Heart left ventricle (tissue), 16 donors: ENCODE measurements around the gene PCOLCE2. TPM values are rescaled to one million over a fixed set of nuclear protein-coding genes. Genes with fewer than 3 reads are reported as not detected.

Experiments
- ATAC-seq, 4 donors: fragments of 200-7000 bp; cut with Tn5 transposase; one replicate each; pipeline ENCODE4 v1.9.1; 2020 to 2022; ENCODE audit warnings: moderate library complexity in 4 of 4, mild to moderate bottlenecking in 3 of 4, moderate number of reproducible peaks in 1 of 4
- DNase-seq, 5 donors: peaks; one replicate each; pipeline ENCODE4 v3.0.0-alpha.2; 2020
- H3K27ac ChIP-seq, 12 donors: fragments of 200-600 bp; sonication (generic) in 4 of 12; one replicate each; pipeline versions ENCODE4 v1.5.0 to v1.8.0; 2016 to 2022; ENCODE audit warnings: mild to moderate bottlenecking in 2 of 12
- H3K27me3 ChIP-seq, 9 donors: fragments of 200-600 bp; sonication (generic) in 2 of 9; one replicate each; pipeline versions ENCODE4 v1.5.1 to v1.8.0; 2016 to 2022; ENCODE audit warnings: mild to moderate bottlenecking in 3 of 9
- H3K36me3 ChIP-seq, 9 donors: fragments of 200-600 bp; sonication (generic) in 2 of 9; one replicate each; pipeline versions ENCODE4 v1.5.0 to v1.8.0; 2018 to 2022; ENCODE audit warnings: mild to moderate bottlenecking in 2 of 9
- H3K4me1 ChIP-seq, 12 donors: fragments of 200-600 bp; sonication (generic) in 4 of 12; one replicate each; pipeline versions ENCODE4 v1.5.0 to v1.8.0; 2016 to 2022; ENCODE audit warnings: mild to moderate bottlenecking in 3 of 12
- H3K4me3 ChIP-seq, 12 donors: fragments of 200-600 bp; sonication (generic) in 4 of 12; one replicate each; pipeline versions ENCODE4 v1.5.0 to v1.8.0; 2017 to 2022; ENCODE audit warnings: mild to moderate bottlenecking in 9 of 12, moderate library complexity in 4 of 12
- H3K9me3 ChIP-seq, 12 donors: fragments of 200-600 bp; sonication (generic) in 4 of 12; one replicate each; pipeline versions ENCODE4 v1.5.0 to v1.8.0; 2016 to 2022; ENCODE audit warnings: mild to moderate bottlenecking in 1 of 12
- POLR2A ChIP-seq, 2 donors: fragments of 450-650 bp; IDR thresholded peaks; one replicate each; pipeline ENCODE4 v1.6.1; 2017; ENCODE audit warnings: antibody characterized with exemption in 2 of 2, mild to moderate bottlenecking in 2 of 2, moderate library complexity in 2 of 2
- WGBS, 4 donors: extraction: QIAGEN DNeasy Blood & Tissue Kit in 2 of 4; methylation state at CpG; one replicate each; pipeline versions ENCODE4 v1.1.5 to v1.1.7; 2013 to 2018; 5-methylcytosine and 5-hydroxymethylcytosine counted together
- intact Hi-C, 10 donors: fragments of 100-400 bp; cut with DNase I; formaldehyde crosslinking; loops; one replicate each; pipeline versions ENCODE4 v1.11.1 to v1.14.2; 2022
- polyA plus RNA-seq, 2 donors: library from polyadenylated mRNA; stranded (reverse); fragments of 200-250 nt; gene quantifications; one replicate each; pipeline ENCODE4 v1.2.3, GENCODE V29; 2013
- total RNA-seq, 9 donors: library from RNA; depleted of rRNA in 2 of 9; stranded (reverse); fragments of >200 nt in 2 of 9; fragmentation: NEBNext Ultra II Directional in 3 of 9; extraction: Animal tissue kit (Norgen Biotek cat#: 25700) in 3 of 9; gene quantifications; one replicate each; pipeline versions ENCODE4 v1.1.0 to v1.2.4, GENCODE V29; 2016 to 2023
- TF ChIP-seq, protein P1 (sequence below), 12 donors: fragments of 200-600 bp; sonication (generic) in 4 of 12; IDR thresholded peaks; one replicate each; pipeline versions ENCODE4 v1.5.0 to v1.8.0; 2018 to 2022; ENCODE audit warnings: antibody characterized with exemption in 12 of 12, mild to moderate bottlenecking in 5 of 12
- donor health status: ischemic (EF 13 %, LVEDD 7.1; RV severe dilation, severe dysfunction).
- donor health status: healthy with polysubstance abuse.
- donor health status: DM: no; HTN: yes; CAD: no.
- donor health status: DM: no; HTN: no; CAD: no.
- donor health status: ischemic (EF 25% LVEDD 6.9; RV normal size, moderate dysfunction).
- donor health status: ischemic (EF 25% LVEDD 5.7; RV mildly dilated, moderate dysfunction).
- donor health status: healthy.
- donor health status: DM: yes; HTN: yes; CAD: no.
- donor health status: ischemic (EF 35%, LVEDD 5.7; RV mildly dilated, moderate dysfunction).
- donor health status: nonischemic (EF 11% LVEDD 7.7; RV severe dilation, severe dysfunction).
- donor health status: DM: yes; HTN: yes; CAD: no.
- donor health status: PGD.
- donor health status: ischemic (EF 29% LVEDD 5.4; RV normal size, mild dysfunction).
- donor health status: nonischemic (EF 23%, LVEDD 6.1; RV moderate dilation, normal function).

PCOLCE2 gene
- total and polyA plus RNA-seq, 11 donors, result 47.5 to 152 (median 66.7) TPM

DNA sequence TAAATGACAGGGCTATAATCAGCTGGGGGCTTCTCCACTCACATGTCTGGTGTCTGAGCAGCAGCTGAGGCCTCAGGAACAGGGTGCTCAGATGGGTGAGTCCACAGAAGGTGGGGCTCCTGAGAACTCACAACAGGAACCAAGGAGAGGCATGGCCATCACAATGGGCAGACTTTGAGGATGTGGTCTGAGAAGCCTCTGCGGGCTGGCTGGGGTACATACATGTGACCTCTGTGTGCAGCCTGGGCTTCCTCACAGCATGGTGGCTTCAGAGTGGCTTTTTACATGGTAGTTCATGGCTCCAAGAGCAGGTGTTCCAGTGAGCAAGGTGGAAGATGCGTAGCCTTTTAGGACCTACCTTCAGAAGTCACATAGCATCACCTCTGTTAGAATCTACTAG lies 106.3 kb downstream of the PCOLCE2 start:
- no peaks in the 10 kb centered on the region for H3K4me1 ChIP-seq
- ATAC-seq (no peak), DNase-seq (no peak)
- H3K36me3 ChIP-seq, result peaks cover 0 to 36% (median 4%) of the 10 kb centered on the region in 9 donors
- TF ChIP-seq, protein P1, sequence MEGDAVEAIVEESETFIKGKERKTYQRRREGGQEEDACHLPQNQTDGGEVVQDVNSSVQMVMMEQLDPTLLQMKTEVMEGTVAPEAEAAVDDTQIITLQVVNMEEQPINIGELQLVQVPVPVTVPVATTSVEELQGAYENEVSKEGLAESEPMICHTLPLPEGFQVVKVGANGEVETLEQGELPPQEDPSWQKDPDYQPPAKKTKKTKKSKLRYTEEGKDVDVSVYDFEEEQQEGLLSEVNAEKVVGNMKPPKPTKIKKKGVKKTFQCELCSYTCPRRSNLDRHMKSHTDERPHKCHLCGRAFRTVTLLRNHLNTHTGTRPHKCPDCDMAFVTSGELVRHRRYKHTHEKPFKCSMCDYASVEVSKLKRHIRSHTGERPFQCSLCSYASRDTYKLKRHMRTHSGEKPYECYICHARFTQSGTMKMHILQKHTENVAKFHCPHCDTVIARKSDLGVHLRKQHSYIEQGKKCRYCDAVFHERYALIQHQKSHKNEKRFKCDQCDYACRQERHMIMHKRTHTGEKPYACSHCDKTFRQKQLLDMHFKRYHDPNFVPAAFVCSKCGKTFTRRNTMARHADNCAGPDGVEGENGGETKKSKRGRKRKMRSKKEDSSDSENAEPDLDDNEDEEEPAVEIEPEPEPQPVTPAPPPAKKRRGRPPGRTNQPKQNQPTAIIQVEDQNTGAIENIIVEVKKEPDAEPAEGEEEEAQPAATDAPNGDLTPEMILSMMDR (IDR thresholded peaks at IDR 0.05), result no peak
- TF ChIP-seq POLR2A (IDR thresholded peaks at IDR 0.05), result no peak
- H3K9me3 ChIP-seq, result no peaks in the 10 kb centered on the region
- no peak overlapping the region for H3K27ac ChIP-seq
- WGBS, 4 donors, result 96 to 100% (median 99%) methylated on average over 2 of the region's 2 CpGs
- H3K4me3 ChIP-seq, result no peak overlapping the region
- intact Hi-C loops, result no loop called here
- no peaks in the 10 kb centered on the region for H3K27me3 ChIP-seq

DNA sequence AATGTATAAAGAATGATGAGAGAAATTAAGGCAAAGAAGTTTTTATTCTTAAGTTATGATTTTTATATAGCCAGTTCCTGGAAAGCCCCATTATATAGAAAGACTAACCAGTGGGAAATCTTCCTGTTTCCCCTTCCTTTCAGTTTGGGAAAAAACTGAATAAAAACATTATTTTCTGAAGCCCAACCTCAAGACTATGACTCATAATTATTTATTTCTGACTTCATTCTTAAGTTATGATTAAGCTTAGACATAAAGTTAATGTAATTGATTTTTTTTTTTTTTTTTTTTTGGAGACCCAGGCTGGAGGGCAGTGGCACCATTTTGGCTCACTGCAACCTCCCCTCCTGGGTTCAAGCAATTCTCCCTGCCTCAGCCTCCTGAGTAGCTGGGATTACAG lies 109.3 kb downstream of the PCOLCE2 start:
- DNase-seq (no peak), ATAC-seq (no peak)
- no peak overlapping the region for H3K27ac ChIP-seq
- intact Hi-C loops, result no loop called here
- TF ChIP-seq, protein P1 (IDR thresholded peaks at IDR 0.05), result no peak
- TF ChIP-seq POLR2A (IDR thresholded peaks at IDR 0.05), result no peak
- no peaks in the 10 kb centered on the region for H3K9me3 ChIP-seq
- no peak overlapping the region for H3K4me3 ChIP-seq
- peaks cover 0 to 27% (median 4%) of the 10 kb centered on the region in 9 donors for H3K36me3 ChIP-seq
- H3K4me1 ChIP-seq, result no peaks in the 10 kb centered on the region
- H3K27me3 ChIP-seq, result no peaks in the 10 kb centered on the region

DNA sequence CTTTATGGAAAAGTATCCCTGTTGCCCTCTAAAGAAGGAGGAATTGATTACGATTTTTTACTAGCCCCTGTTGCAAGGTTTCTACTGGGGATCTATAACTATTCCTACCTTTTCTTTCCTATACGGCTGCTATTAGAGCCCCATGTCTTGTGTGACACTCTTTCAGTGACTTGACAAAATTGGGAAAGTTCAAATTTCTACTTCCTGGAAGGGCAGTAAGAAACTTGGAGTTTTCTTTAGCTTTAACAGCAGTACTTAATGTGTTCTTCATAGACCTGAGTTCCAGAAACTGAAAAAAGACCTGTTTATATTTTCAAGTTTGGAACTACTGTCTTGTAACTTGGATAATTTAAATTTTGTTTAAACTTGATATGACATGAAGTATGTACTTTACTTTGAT lies 110.3 kb downstream of the PCOLCE2 start:
- ATAC-seq, result no peak
- H3K36me3 ChIP-seq, result peaks cover 0 to 25% (median 4%) of the 10 kb centered on the region in 9 donors
- no peaks in the 10 kb centered on the region for H3K4me1 ChIP-seq
- 84 to 96% (median 89%) methylated on average over 2 of the region's 2 CpGs for whole genome bisulfite sequencing, 4 donors
- no peak overlapping the region for H3K27ac ChIP-seq
- H3K4me3 ChIP-seq, result no peak overlapping the region
- no peaks in the 10 kb centered on the region for H3K27me3 ChIP-seq
- intact Hi-C loops, result no loop called here
- DNase-seq, result no peak
- H3K9me3 ChIP-seq, result no peaks in the 10 kb centered on the region
- TF ChIP-seq, protein P1 (IDR thresholded peaks at IDR 0.05), result no peak
- TF ChIP-seq POLR2A (IDR thresholded peaks at IDR 0.05), result no peak

DNA sequence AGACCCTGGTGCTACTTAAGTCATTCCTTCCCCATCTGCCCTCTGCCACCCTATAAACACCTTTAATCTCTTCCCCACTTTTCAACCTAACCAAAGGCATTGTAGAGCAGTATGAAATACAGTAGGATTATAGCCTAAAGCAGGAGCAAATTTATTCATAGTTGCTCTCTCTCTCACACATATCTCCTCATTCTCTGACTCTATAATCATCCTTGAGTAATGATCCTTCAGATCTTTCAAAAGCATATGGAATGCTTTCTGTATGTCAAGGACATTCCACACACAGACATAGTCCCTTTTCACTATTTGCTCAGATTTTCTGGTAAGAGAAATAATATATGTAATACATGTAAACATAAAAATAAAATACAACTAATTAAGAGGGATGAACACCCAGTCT lies 111.0 kb downstream of the PCOLCE2 start:
- Histone ChIP-seq H3K36me3 (peaks cover 0 to 23% (median 4%) of the 10 kb centered on the region in 9 donors), H3K9me3 (peaks cover 0 to under 1% (median 0%) of the 10 kb centered on the region in 12 donors), H3K27ac (no peak overlapping the region), H3K4me1 (no peaks in the 10 kb centered on the region), H3K4me3 (no peak overlapping the region), H3K27me3 (no peaks in the 10 kb centered on the region)
- intact Hi-C loops, result no loop called here
- no peak for DNase-seq
- TF ChIP-seq POLR2A (IDR thresholded peaks at IDR 0.05), result no peak
- TF ChIP-seq, protein P1 (IDR thresholded peaks at IDR 0.05), result no peak
- no peak for ATAC-seq
